GM18868 (cell line): ENCODE measurements around the gene SENP1.

ENCODE experiments used
- ATAC-seq: cut with Tn5 transposase; IDR thresholded peaks from one replicate; pipeline ENCODE4 v1.9.1; 2021; ENCODE audit warnings: mild to moderate bottlenecking, moderate library complexity; ENCODE audit not compliant: unreplicated experiment

SENP1 gene

DNA sequence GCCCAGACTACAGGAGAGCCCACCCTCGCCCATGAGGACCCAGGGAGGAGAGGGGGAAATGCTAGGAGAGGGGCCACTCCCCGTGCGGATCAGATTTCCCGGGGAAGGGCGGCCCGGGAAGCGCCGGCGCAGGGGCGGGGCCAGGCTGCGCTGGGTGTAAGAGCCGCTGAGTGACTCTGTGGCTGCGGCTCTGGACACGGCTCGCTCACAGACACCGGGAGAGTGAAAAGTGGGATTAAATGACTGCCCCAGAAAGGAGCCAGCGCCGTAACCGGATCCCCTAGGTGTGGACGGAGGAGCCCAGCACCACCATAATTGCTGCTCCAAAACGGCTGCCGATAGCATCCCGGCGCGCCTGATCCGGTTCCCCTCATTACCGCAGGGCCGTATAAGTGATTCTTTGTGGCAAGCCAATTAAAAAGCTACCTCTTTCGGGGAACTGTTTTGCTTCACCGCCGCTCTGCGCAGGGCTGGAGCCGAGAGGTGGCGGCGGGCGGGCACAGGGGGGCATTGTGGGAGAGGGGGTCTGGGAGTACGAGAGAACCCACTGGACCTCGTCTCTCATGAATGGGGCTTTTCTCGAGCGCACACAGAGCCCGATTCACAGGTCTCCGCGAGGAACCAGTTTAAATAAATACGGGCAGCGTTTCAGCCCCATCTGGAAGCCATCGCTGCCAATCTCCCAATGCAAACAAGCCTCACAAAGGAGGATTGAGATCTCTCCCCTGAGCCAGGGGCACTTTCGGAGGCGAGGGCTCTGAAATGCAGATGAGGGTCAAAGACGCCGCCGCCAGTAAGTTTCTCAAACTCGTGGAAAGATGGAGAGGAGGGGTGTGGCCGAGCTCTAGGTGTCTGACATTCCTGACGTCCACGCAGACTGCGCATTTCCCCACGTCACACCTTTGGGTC, 104.1 kb downstream of the SENP1 start:
- no peak for ATAC-seq

DNA sequence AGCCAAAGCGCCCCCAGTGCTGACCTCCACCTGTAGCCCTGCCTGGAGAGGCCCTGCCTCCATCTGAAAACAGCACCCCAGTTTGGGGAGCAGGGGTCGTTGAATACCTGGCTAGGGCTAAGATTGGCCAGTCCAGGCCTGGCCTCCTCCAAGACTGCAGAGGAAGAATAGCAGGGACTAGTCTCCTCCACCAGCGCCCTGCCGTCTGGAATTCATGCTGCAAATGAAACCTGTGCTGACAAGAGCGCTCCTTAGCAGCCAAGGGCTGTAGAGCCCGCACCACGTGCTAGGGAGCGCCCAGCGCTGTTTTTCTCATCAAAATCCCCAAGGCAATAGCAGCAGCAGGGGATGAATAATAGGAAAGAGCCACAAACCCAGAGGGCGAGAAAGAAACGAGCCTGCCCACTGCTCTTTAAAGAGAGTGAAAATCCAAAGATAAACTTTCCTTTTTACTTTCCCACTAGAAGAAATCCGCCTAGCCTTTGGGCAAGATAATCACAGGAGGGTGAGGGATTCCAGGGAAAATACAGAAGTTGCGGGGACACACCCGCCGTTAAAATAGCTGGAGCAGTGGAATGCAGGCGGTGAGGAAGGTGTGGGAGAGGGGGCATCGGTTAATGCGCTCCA, 104.9 kb downstream of the SENP1 start:
- ATAC-seq: no peak

- no peak for ATAC-seq
Measured at GRCh38 chr12:47999816-48000215, 106.1 kb downstream of the SENP1 start.

DNA sequence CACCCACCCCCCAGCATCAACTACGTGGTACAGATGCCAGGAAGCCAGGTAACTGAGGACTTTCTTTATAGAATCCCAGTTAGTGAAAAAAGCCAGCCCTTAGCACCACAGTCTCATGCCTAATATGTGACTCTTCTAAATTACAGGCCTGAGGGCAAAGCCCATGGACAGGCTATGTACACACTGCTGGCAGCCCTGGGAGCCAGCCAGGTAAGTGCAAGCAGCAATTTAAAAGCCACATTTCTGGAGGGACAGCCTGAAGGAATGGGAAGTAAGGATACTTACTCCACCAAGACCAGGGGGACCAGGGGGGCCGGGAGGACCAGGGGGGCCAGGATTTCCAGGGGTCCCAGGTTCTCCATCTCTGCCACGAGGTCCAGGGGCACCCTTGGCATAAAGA, 108.6 kb downstream of the SENP1 start:
- no peak for ATAC-seq

GRCh38 chr12:47995981-47996401, 109.9 kb downstream of the SENP1 start:
- no peak for ATAC-seq

- no peak for ATAC-seq
Measured at GRCh38 chr12:47993491-47993890, 112.4 kb downstream of the SENP1 start.
